A549 treated with AZD9567 at 1 μM for 4 hours (cell line): ENCODE results near the gene TUBG2. TPM values are rescaled to one million over a fixed set of nuclear protein-coding genes. Genes with fewer than 3 reads are reported as not detected.

Experiments
- total RNA-seq: library from RNA; stranded (reverse); fragments of 200-300 nt; extraction: Qiagen RNA extraction; gene quantifications from 5 replicates; pipeline ENCODE4 v1.2.3, GENCODE V29; 2022; ENCODE audit not compliant: insufficient read depth

TUBG2 gene
- 17.8 to 25.5 TPM (median 24.6 TPM) in 5 replicates for total RNA-seq

GRCh38 chr17:42659079-42659931 is at the start of gene TUBG2:
TUBG2 (plus strand) TSS chr17:42659284; CDS start chr17:42659504, 220 bp downstream.

GRCh38 chr17:42676424-42677011 is 17.4 kb downstream of the TUBG2 start, which contains the start of gene PLEKHH3:
PLEKHH3 (minus strand) TSS chr17:42676994; CDS start chr17:42676563, 431 bp downstream.

GRCh38 chr17:42681976-42682721 is 23.1 kb downstream of the TUBG2 start, which contains the start of gene CNTNAP1:
CNTNAP1 (plus strand) TSS chr17:42682531; CDS start chr17:42682830, 299 bp downstream.

Other genes with a start within 250 kb of the TUBG2 start
- 369 to 442 TPM (median 394 TPM) in 5 replicates for gene CAVIN1, start 236.0 kb upstream of the TUBG2 start, total RNA-seq
- gene ATP6V0A1, start 200.4 kb upstream of the TUBG2 start, total RNA-seq: 35.3 to 42.8 TPM (median 36.6 TPM) in 5 replicates
- gene NAGLU, start 123.0 kb upstream of the TUBG2 start, total RNA-seq: 30.0 to 49.1 TPM (median 45.8 TPM) in 5 replicates
- gene HSD17B1, start 106.4 kb upstream of the TUBG2 start, total RNA-seq: 1.4 to 1.8 TPM (median 1.7 TPM) in 4 of 5 replicates, not detected in the other
- 96.7 to 132 TPM (median 120 TPM) in 5 replicates for gene COASY, start 97.1 kb upstream of the TUBG2 start, total RNA-seq
- gene MLX, start 92.2 kb upstream of the TUBG2 start, total RNA-seq: 60.3 to 64.2 TPM (median 63.2 TPM) in 5 replicates
- 33.7 to 40.5 TPM (median 36.2 TPM) in 5 replicates for gene PSMC3IP, start 81.6 kb upstream of the TUBG2 start, total RNA-seq
- gene RETREG3, start 49.9 kb upstream of the TUBG2 start, total RNA-seq: 26.7 to 33.0 TPM (median 28.0 TPM) in 5 replicates
- gene TUBG1, start 49.6 kb upstream of the TUBG2 start, total RNA-seq: 143 to 167 TPM (median 150 TPM) in 5 replicates
- 14.7 to 17.2 TPM (median 15.3 TPM) in 5 replicates for gene PLEKHH3, start 17.7 kb downstream of the TUBG2 start, total RNA-seq
- 0.25 to 2.1 TPM (median 0.44 TPM) in 5 replicates for gene CCR10, start 22.6 kb downstream of the TUBG2 start, total RNA-seq
- 5.1 to 6.3 TPM (median 5.7 TPM) in 5 replicates for gene CNTNAP1, start 23.2 kb downstream of the TUBG2 start, total RNA-seq
- gene EZH1, start 85.8 kb downstream of the TUBG2 start, total RNA-seq: 6.6 to 12.7 TPM (median 12.2 TPM) in 5 replicates
- gene RAMP2, start 101.9 kb downstream of the TUBG2 start, total RNA-seq: 0.37 to 0.91 TPM (median 0.82 TPM) in 4 of 5 replicates, not detected in the other
- 120 to 147 TPM (median 124 TPM) in 5 replicates for gene VPS25, start 114.2 kb downstream of the TUBG2 start, total RNA-seq
- gene WNK4, start 121.3 kb downstream of the TUBG2 start, total RNA-seq: 1.3 to 2.0 TPM (median 1.8 TPM) in 4 of 5 replicates, not detected in the other
- 123 to 134 TPM (median 124 TPM) in 5 replicates for gene COA3, start 139.4 kb downstream of the TUBG2 start, total RNA-seq
- gene CNTD1, start 139.6 kb downstream of the TUBG2 start, total RNA-seq: 0.06 to 0.19 TPM (median 0.06 TPM) in 4 of 5 replicates, not detected in the other
- 77.7 to 99.1 TPM (median 84.7 TPM) in 5 replicates for gene BECN1, start 165.0 kb downstream of the TUBG2 start, total RNA-seq
- gene PSME3, start 174.1 kb downstream of the TUBG2 start, total RNA-seq: 223 to 270 TPM (median 236 TPM) in 5 replicates
- gene AOC2, start 185.3 kb downstream of the TUBG2 start, total RNA-seq: 0.77 to 3.0 TPM (median 2.4 TPM) in 5 replicates
- 1.2 to 2.0 TPM (median 1.5 TPM) in 5 replicates for gene AOC3, start 191.9 kb downstream of the TUBG2 start, total RNA-seq
- not detected in 5 replicates for gene G6PC1, start 241.5 kb downstream of the TUBG2 start, total RNA-seq